LNCaP clone FGC (cell line): Measurements from ENCODE around the gene RAB40C.
A peak's percentile ranks its signal among the peaks of the same experiment; 100 is the strongest.

Source experiments
- DNase-seq: peaks from one replicate; pipeline ENCODE4 v3.0.0-alpha.2; 2011; ENCODE audit warnings: low read depth
- H3K4me3 ChIP-seq: 2 replicates; pipeline ENCODE4 v1.5.1; 2011; ENCODE audit warnings: mild to moderate bottlenecking, low read depth, low read length, control low read depth
- TF ChIP-seq, protein P1 (sequence below): IDR thresholded peaks from 2 replicates; pipeline ENCODE4 v1.5.1; 2012; ENCODE audit warnings: mild to moderate bottlenecking; ENCODE audit not compliant: control insufficient read depth, insufficient read depth; ENCODE audit errors: extremely low read depth

Gene RAB40C

DNA sequence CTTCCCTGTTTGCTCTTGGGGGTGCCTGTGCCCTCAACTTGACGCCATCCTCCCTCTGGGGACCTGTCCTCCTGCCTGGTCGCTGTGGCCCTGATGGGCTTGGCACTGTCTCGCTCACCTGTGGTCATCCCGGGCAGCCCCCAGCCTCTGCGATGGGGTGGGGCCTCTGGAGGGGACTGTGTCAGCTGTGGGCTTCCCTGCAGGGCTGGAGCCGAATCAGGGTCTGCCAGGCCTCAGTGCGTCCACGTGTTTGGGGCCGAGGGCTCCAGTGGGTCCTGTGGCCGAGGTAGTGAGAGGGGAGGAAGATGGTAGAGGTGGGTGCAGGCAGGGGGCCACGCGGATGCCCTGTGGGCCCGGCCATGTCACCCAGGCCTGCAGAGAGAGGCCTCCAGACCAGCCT, 12.1 kb upstream of the RAB40C start:
- no peak for DNase-seq
- H3K4me3 ChIP-seq = no peak overlapping the region
- TF ChIP-seq, protein P1, sequence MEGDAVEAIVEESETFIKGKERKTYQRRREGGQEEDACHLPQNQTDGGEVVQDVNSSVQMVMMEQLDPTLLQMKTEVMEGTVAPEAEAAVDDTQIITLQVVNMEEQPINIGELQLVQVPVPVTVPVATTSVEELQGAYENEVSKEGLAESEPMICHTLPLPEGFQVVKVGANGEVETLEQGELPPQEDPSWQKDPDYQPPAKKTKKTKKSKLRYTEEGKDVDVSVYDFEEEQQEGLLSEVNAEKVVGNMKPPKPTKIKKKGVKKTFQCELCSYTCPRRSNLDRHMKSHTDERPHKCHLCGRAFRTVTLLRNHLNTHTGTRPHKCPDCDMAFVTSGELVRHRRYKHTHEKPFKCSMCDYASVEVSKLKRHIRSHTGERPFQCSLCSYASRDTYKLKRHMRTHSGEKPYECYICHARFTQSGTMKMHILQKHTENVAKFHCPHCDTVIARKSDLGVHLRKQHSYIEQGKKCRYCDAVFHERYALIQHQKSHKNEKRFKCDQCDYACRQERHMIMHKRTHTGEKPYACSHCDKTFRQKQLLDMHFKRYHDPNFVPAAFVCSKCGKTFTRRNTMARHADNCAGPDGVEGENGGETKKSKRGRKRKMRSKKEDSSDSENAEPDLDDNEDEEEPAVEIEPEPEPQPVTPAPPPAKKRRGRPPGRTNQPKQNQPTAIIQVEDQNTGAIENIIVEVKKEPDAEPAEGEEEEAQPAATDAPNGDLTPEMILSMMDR = no peak

DNA sequence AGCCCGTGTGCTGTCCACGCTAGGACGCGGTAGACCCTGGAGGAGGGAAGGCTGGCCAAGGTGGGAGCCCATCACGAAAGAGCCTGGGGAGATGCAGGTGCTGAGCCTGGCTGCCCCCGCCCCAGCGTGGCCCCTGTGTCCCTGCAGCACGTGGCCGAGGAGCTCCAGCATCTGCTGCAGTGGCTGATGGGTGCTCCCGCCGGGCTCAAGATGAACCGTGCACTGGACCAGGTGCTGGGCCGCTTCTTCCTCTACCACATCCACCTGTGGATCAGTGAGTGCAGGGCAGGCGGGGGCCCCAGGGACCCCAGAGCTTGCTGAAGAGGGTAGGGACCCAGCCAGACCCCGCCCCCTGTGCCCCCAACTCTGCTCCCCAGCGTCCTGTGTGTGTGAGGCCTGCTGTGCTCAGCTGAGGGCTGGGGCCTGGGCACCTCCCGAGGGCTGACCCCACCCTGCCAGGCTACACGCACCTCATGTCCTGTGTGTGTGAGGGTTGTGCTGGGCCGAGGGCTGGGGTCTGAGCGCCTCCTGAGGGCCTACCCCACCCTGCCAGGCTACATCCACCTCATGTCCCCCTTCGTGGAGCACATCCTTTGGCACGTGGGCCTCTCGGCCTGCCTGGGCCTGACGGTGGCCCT, 11.5 kb upstream of the RAB40C start:
- DNase-seq = no peak
- TF ChIP-seq, protein P1 = no peak
- H3K4me3 ChIP-seq = no peak overlapping the region

DNA sequence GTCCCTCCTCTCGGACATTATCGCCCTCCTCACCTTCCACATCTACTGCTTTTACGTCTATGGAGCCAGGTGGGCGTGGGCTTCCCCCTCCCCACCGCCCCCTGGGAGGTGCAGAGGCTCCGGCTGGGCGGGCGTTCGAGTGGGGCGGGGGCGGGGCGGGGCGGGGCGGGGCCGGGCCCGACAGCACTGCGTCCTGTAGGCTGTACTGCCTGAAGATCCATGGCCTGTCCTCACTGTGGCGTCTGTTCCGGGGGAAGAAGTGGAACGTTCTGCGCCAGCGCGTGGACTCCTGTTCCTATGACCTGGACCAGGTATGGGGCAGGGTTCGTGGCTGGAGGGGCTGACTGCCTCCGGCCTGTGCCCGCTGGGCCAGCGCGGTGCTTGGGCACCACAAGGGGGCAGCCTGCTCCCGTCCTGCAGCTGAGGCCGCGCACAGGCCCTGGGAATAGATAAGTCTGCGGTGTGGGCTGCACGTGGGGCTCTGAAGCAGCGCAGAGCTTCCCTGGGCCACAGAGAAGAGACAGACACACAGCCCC, 10.9 kb upstream of the RAB40C start:
- DNase-seq = no peak
- H3K4me3 ChIP-seq = peak overlapping the region; percentile 31
- TF ChIP-seq, protein P1 = peak; percentile 99

DNA sequence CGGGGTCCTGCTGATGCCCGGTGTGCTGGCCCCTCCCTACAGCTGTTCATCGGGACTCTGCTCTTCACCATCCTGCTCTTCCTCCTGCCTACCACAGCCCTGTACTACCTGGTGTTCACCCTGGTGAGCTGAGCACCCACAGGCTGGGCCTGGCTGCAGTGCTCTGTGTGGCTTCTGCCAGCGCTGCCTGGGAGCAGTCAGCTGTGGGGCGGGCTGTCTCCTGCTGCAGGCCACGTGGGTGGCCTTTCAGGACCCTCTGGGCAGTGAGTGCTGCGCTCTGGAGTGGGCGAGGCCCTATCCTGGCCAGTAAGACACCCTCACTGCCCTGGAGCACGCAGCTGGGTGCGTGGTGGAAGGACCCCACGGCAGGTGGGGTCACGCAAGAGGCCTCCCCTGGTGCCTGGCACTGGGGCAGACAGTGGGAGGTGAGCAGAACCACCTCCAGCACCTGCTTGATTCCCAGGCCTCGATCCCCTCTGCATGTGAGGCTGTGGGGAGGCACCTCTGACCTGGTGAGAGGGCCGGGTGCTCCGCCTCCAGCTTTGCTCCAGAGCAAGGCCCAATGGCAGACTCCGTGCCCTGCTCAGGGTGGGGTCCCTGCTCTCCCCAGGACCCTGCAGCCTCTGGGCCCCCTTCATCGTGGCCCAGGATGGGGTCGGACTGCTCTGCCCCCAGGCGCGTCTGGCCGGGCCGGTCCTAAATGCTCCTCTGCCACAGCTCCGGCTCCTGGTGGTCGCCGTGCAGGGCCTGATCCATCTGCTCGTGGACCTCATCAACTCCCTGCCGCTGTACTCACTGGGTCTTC, 9.5 kb upstream of the RAB40C start:
- DNase-seq = no peak
- TF ChIP-seq, protein P1 = no peak
- H3K4me3 ChIP-seq = no peak overlapping the region

DNA sequence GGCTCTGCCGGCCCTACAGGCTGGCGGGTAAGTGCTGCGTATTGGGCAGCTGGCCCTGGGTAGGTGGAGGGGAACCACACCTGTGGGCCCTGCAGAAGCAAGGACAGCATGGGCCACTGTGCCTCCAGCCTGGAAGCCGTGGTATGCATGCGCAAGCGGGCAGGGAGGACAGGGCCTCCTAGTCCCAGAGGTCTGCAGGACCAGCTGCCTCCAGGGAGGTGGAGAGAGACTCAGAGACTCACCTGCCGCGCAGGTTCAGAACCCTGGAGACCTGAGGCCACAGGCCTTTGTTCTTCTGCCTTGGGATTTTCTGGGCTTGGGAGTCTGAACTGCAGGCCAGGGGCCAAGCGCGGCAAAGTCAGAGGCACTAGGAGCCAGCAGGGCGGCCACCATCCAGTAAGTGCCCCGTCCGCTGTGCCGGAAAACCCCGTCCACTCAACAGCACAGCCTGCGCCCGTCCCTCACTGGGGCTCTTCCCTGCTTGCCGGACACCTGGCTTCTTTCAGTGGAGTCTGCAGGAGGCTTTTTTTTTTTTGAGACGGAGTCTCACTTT, 8.8 kb upstream of the RAB40C start:
- TF ChIP-seq, protein P1 = no peak
- no peak overlapping the region for H3K4me3 ChIP-seq
- no peak for DNase-seq

DNA sequence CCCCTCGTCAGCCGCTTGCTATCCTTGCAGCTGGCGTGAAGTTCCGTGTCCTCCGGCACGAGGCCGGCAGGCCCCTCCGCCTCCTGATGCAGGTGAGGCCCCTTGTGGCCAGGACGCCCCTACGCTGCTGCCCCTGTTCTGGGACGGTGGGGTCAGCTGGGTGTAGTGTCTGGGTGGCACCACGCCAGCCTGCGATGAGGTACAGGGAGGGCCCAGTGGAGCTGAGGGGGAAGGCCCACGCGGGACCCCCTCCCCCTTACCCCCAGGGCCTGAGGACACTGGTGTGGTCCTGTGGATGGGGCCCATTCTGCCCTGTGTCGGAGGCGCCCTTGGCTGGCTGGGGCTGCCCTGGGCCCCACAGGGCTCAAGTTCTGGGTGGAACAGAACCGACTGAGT, 7.7 kb upstream of the RAB40C start:
- DNase-seq = no peak
- H3K4me3 ChIP-seq = no peak overlapping the region
- TF ChIP-seq, protein P1 = no peak
